HUES6 (cell line): ENCODE measurements around the gene SLC7A4.
"Not testable (repeated sequence)": the region's sequence is repeated elsewhere in the genome, so short reads cannot be mapped to it uniquely, and the experiment has no call there.

Source experiments
- H3K27ac ChIP-seq: 2 replicates; pipeline ENCODE4 v1.7.0; 2013; ENCODE audit warnings: low read depth, mild to moderate bottlenecking, low read length, inconsistent platforms
- H3K27me3 ChIP-seq: 2 replicates; pipeline ENCODE4 v1.6.1; 2013; ENCODE audit warnings: low read length; ENCODE audit not compliant: control insufficient read depth, insufficient read depth
- H3K36me3 ChIP-seq: 2 replicates; pipeline ENCODE4 v1.6.1; 2013; ENCODE audit warnings: low read length; ENCODE audit not compliant: control insufficient read depth, insufficient read depth
- H3K4me1 ChIP-seq: 2 replicates; pipeline ENCODE4 v1.6.1; 2013; ENCODE audit warnings: low read length; ENCODE audit not compliant: control insufficient read depth, insufficient read depth
- H3K4me3 ChIP-seq: 2 replicates; pipeline ENCODE4 v1.5.1; 2013; ENCODE audit warnings: low read depth, low read length
- H3K9ac ChIP-seq: one replicate; pipeline ENCODE4 v1.6.1; 2013; ENCODE audit warnings: mild to moderate bottlenecking, low read length
- H3K9me3 ChIP-seq: 2 replicates; pipeline ENCODE4 v1.6.1; 2013; ENCODE audit warnings: low read depth, low read length; ENCODE audit not compliant: control insufficient read depth, insufficient read depth

SLC7A4 gene

GRCh38 chr22:21060363-21060762 lies 28.0 kb upstream of the SLC7A4 start:
- H3K4me1 ChIP-seq: peaks cover 14% of the 10 kb centered on the region
- not testable (repeated sequence) for H3K36me3 ChIP-seq, H3K9ac ChIP-seq, H3K27ac ChIP-seq, H3K27me3 ChIP-seq, H3K4me3 ChIP-seq, H3K9me3 ChIP-seq

- peaks cover 3% of the 10 kb centered on the region; the same call in 1 of the 2 replicates for H3K27me3 ChIP-seq
- H3K36me3 ChIP-seq: no peaks in the 10 kb centered on the region
- no peaks in the 10 kb centered on the region for H3K9me3 ChIP-seq
- peaks cover 34% of the 10 kb centered on the region for H3K4me1 ChIP-seq
- H3K27ac ChIP-seq: no peak overlapping the region
- no peak overlapping the region; the same call in 1 of the 2 replicates for H3K4me3 ChIP-seq
- no peak overlapping the region for H3K9ac ChIP-seq
Observed at GRCh38 chr22:21055880-21056319, 23.5 kb upstream of the SLC7A4 start.

- H3K9ac ChIP-seq: no peak overlapping the region
- no peak overlapping the region for H3K27ac ChIP-seq
- no peaks in the 10 kb centered on the region for H3K36me3 ChIP-seq
- peaks cover 35% of the 10 kb centered on the region for H3K4me1 ChIP-seq
- peaks cover 3% of the 10 kb centered on the region; the same call in 1 of the 2 replicates for H3K27me3 ChIP-seq
- H3K9me3 ChIP-seq: no peaks in the 10 kb centered on the region
- H3K4me3 ChIP-seq: no peak overlapping the region
Observed at GRCh38 chr22:21055564-21055834, 23.1 kb upstream of the SLC7A4 start.

GRCh38 chr22:21054714-21055563 lies 22.6 kb upstream of the SLC7A4 start:
- peaks cover 3% of the 10 kb centered on the region; the same call in 1 of the 2 replicates for H3K27me3 ChIP-seq
- H3K4me3 ChIP-seq: no peak overlapping the region
- H3K27ac ChIP-seq: no peak overlapping the region
- no peak overlapping the region for H3K9ac ChIP-seq
- H3K36me3 ChIP-seq: no peaks in the 10 kb centered on the region
- no peaks in the 10 kb centered on the region for H3K9me3 ChIP-seq
- H3K4me1 ChIP-seq: peaks cover 35% of the 10 kb centered on the region

- H3K27ac ChIP-seq: no peak overlapping the region
- H3K4me1 ChIP-seq: peaks cover 35% of the 10 kb centered on the region
- no peak overlapping the region for H3K9ac ChIP-seq
- no peak overlapping the region for H3K4me3 ChIP-seq
- H3K36me3 ChIP-seq: no peaks in the 10 kb centered on the region
- peaks cover 3% of the 10 kb centered on the region; the same call in 1 of the 2 replicates for H3K27me3 ChIP-seq
- H3K9me3 ChIP-seq: no peaks in the 10 kb centered on the region
Observed at GRCh38 chr22:21054046-21054713, 21.8 kb upstream of the SLC7A4 start.

- Histone ChIP-seq H3K9me3 (no peaks in the 10 kb centered on the region), H3K9ac (no peak overlapping the region), H3K4me3 (no peak overlapping the region), H3K36me3 (no peaks in the 10 kb centered on the region), H3K27me3 (peaks cover 3% of the 10 kb centered on the region; the same call in 1 of the 2 replicates), H3K27ac (no peak overlapping the region), H3K4me1 (peaks cover 35% of the 10 kb centered on the region)
Observed at GRCh38 chr22:21052715-21053459, 20.5 kb upstream of the SLC7A4 start.

- Histone ChIP-seq H3K4me3 (no peak overlapping the region), H3K9ac (no peak overlapping the region), H3K36me3 (no peaks in the 10 kb centered on the region), H3K27ac (no peak overlapping the region), H3K27me3 (peaks cover 3% of the 10 kb centered on the region; the same call in 1 of the 2 replicates), H3K9me3 (no peaks in the 10 kb centered on the region), H3K4me1 (peaks cover 35% of the 10 kb centered on the region)
Observed at GRCh38 chr22:21051831-21052400, 19.6 kb upstream of the SLC7A4 start.

GRCh38 chr22:21051145-21051830 lies 18.9 kb upstream of the SLC7A4 start:
- no peaks in the 10 kb centered on the region for H3K9me3 ChIP-seq

GRCh38 chr22:21048965-21049364 lies 16.6 kb upstream of the SLC7A4 start:
- H3K27me3 ChIP-seq, H3K27ac ChIP-seq, H3K36me3 ChIP-seq, H3K9me3 ChIP-seq, H3K4me3 ChIP-seq, H3K9ac ChIP-seq: not testable (repeated sequence)
- H3K4me1 ChIP-seq: peaks cover 26% of the 10 kb centered on the region

More at GRCh38 chr22:21051145-21051830, 18.9 kb upstream of the SLC7A4 start:
- Histone ChIP-seq H3K36me3 (no peaks in the 10 kb centered on the region), H3K27me3 (no peaks in the 10 kb centered on the region; the same call in 1 of the 2 replicates), H3K9ac (no peak overlapping the region), H3K4me1 (peaks cover 29% of the 10 kb centered on the region), H3K4me3 (no peak overlapping the region), H3K27ac (no peak overlapping the region)

- not testable (repeated sequence) for H3K27me3 ChIP-seq
- H3K4me1 ChIP-seq: peaks cover 28% of the 10 kb centered on the region
Observed at GRCh38 chr22:21048448-21048847, 16.1 kb upstream of the SLC7A4 start.

More at GRCh38 chr22:21048448-21048847, 16.1 kb upstream of the SLC7A4 start:
- not testable (repeated sequence) for H3K9me3 ChIP-seq, H3K27ac ChIP-seq, H3K4me3 ChIP-seq, H3K36me3 ChIP-seq, H3K9ac ChIP-seq
